ENCODE data around the gene WSCD2.

The WSCD2 gene

DNA sequence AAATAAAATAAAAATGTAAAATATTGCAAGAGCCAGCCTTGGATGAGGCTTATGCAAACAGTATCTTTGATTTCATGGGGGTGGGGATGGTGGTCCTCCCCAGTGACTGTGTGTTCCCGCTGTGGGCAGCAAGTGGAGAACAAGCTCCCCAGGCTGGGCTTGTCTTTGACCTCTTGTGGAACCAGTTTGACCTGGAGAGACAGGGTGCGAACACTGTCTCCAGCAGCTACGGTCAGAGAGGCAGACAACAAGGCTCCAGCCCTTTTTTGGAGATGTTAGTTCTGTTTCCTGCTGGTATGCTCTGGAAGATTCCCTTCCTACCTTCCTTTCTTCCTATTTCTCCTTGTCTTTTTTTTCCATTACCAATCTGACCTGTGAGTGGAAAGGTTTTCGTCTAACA, 21.8 kb upstream of the WSCD2 start:
- no peak for DNase-seq

DNA sequence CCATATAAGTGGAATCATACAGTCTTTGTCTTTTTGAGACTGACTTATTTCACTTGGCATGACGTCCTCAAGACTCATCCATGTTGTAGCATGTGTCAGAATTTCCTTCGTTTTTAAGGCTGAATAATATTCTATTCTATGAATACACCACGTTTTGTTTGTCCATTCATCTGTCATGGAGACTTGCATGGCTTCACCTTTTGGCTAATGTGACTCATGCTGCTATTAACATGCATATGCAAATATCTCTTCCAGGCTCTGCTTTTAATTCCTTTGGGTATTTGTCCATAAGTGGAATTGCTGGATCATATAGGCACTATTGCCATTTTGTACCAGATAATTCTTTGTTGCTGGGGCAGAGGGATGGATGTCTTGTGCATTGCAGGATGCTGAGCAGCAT, 19.6 kb upstream of the WSCD2 start:
- no peak for DNase-seq

DNA sequence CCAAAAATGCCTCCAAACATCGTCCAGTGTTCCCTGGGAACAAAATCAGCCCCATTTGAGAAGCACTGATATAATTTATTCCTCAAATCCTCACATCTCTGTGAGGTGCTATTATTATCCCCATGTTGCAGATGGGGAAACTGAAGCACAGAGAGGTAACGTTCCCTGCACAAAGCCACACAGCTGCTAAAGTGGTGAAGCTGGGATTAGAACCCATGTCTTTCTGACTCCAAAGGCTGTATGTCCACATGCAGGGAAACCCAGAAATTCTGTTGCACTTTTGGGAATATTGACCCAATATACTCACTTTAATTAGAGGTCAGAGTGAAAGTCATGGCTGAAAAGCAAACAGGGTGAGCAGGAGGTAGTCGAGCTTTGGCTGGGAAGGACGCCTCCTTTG, 19.1 kb upstream of the WSCD2 start:
- no peak for DNase-seq

DNA sequence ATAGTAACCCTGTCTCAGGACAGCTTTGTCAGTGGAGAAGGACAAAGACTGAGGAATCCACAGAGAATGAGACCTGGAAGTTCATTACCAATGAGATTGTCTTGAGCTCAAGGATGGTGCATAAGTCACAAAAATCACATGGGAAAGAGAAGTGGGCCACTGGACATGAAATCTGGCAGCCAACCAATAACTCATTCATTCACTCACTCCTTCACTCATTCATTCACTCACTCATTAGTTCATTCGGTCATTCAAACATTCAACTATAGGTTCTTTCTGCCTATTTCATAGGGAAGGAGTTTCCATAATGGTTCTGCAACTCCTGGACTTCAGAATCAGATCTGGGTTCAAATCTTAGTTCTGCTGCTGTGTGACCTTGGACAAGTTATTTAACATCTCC, 18.2 kb upstream of the WSCD2 start:
- DNase-seq = no peak

DNA sequence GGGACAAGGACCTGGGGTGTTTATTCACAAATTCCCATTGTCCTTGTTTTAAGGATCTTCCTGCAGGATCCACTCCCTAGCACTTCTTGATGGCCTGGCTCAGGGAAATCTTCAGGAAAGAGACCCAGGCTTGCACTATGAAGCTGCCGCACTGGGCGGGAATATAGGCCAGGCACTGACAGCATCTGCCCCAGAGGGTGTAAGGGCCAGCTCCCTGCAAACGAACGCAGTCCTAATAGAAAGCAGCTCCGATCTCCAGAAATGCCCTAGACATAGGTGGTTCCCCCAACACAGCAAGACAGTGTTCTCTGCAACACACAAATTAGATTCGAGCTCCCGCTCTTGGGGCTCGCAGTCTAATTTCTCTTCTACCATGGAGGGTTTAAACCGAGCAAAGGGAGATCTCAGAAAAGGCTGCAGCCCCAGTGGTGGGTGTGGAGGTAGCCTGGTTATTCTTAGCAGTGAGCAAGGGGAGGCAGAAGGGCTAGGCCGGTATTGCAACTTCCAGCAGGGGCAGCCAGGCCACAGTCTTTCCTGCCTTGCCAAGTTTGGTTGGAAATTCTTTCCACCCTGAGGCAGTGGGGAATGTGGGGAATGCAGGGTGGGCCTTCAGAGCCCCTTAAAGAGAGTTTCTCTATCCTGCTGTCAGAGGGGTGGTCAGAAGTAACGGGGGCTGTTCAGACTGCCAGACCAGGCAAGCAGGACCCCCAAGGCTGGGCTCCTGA, 16.1 kb upstream of the WSCD2 start:
- no peak for DNase-seq

DNA sequence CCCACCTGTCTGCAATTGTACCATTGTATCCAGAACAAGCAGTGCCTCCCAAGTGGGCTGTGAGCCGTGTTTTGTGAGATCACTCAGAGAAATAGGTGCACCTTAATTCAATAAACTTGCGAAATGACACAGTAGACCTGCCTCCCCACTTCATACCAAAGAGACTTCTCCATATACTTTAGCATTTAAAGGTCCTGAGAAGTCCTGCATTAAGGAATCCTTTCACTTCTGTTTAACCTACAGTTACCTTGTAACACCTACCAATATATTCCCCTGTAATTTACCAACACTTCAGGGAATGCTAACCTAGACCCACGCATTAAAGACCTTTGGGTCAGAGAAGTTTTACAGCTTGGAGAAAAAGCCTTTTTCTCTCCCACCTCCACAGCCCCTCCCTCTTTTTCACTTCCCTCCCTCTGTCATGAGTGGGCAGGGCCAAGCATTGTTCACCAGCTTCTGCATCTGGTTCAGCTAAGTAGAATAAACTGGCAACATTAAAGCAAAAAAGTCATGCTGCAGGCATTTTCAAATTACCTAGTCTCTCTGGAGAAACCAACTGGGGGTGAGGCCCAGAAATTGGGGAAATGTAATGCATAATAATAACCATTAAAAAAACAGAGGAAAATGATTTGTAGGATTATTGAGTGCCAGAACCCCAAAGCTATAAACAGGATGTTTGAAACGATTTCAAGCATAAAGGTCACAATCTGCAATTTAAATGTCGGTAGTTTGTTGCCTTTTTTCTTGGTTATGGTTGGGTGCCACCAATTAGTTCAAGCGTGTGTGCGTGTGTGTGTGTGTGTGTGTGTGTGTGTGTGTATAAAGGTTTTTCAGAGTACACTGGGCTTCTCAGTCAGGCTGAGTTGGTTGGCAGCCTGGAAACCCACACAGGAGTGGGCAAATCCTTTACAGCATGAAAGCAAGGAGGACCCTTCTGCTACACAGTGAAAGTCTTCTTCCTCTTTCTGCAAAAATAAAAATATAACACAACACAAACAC, 13.7 kb upstream of the WSCD2 start:
- DNase-seq = no peak

DNA sequence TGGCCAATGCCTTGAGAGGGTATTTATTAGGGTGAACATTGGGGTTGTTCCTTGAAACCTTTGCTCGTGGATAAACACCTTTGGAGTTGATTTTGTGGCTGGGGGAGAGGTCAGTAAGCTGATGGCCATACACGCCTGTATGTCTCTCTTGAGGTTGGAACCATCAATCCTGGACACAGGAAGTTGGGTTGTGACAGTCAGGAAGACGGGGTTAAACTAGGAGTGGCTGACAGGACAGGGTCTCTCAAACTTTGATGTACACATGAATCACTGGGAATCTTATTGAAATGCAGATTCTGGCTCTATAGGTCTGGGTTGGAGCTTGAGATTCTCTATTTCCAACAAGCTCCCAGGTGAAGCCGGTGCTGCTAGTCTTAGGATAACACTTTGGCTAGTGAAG, 12.8 kb upstream of the WSCD2 start:
- no peak for DNase-seq

DNA sequence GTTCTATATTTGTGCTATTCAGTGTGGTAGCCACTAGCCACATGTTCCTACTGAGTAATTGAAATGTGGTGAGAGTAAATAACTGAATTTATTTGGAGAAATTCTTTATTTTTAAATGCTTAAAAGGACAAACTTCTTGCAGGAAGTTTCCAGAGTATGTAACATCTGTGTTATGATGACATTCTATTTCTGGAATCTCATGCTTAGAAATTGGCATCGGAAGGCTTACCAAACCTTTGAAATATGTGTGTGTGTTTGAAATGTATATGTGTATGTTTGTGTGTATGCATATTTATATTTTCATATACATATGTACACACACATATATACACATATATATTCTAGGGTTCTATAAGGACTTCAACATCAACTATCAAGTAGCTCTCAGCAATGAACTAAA, 12.4 kb upstream of the WSCD2 start:
- DNase-seq = no peak

DNA sequence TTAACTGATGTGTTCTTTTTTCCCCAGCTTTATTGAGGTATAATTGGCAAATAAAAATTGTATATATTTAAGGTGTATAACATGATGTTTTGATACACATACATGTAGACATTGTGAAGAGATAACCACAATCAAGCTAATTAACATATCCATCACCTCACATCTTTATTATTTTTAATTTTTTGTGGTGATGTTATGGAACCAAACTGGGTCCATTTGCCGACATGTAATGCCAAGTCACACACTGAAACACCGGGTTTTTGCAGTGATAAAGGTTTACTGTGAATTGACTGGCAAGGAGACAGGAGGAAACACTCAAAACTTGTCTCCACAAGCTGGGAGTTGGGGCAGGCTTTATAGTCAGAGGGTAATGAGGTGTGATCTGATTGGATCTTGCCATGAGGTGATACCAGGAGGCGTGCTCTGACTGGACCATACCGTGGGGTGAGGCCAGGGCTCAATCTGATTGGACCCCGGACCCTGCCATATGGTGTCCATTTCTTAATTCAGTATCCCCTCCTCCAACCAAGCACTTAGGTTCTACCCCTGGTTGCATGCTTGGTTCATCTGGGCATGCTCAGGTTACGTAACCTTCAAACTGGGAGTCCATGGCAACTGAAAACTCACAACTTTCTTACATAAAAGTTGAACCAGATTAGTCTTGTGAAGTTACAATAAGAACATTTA, 11.8 kb upstream of the WSCD2 start:
- DNase-seq = no peak

DNA sequence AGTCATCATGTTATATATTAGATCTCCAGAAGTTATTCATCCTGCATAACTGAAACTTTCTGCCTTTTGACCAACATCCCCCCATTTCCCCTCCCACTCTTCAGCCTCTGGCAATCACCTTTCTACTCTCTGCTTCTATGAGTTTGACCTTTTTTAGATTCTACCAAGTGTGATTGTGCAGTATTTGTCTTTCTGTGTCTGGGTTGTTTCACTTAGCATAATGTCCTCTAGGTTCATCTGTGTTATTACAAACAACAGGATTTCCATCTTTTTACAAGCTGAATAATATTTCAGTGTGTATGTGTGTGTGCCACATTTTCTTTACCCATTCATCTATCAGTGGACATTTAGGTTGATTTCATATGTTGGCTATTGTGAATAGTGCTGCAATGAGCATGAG, 11.2 kb upstream of the WSCD2 start:
- DNase-seq = no peak

DNA sequence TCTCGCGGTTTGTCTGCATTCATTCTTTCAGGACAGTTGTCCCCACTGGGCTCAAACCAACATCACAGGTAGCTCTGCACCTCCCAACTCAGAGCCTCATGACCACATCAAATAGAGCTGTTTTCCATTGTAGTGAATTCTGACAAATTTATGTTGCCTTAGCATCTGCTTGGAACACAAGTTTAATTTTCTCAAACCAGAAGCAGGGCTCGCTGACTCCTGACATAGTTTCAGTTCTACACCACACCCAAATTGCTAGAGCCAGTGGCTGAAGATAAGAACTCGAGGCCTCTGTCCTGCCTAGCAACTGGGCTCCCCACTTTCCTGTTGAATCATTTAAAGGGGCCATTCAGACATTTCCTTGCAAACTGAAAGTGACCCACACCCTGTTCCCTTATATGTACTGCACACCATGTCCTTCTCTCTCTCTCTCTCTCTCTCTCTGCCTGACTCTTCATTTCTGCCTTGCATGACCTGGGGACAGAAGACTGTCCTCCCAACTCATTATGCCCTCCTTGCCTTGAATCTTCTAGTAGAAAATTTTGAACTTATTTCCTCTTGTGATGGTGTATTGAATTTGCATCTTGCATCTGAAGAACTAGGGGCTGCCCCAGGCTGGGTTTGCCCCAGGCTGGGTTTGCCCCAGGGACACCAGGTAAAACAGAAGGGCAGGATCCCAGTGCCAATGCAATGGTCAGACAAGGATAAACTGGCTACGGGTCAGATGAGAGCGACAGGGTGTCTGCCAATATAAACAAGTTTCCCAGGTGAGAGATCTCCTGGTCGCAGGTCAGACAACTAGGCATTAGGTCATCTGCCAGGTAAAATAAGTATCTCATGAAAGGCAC, 9.7 kb upstream of the WSCD2 start:
- no peak for DNase-seq

DNA sequence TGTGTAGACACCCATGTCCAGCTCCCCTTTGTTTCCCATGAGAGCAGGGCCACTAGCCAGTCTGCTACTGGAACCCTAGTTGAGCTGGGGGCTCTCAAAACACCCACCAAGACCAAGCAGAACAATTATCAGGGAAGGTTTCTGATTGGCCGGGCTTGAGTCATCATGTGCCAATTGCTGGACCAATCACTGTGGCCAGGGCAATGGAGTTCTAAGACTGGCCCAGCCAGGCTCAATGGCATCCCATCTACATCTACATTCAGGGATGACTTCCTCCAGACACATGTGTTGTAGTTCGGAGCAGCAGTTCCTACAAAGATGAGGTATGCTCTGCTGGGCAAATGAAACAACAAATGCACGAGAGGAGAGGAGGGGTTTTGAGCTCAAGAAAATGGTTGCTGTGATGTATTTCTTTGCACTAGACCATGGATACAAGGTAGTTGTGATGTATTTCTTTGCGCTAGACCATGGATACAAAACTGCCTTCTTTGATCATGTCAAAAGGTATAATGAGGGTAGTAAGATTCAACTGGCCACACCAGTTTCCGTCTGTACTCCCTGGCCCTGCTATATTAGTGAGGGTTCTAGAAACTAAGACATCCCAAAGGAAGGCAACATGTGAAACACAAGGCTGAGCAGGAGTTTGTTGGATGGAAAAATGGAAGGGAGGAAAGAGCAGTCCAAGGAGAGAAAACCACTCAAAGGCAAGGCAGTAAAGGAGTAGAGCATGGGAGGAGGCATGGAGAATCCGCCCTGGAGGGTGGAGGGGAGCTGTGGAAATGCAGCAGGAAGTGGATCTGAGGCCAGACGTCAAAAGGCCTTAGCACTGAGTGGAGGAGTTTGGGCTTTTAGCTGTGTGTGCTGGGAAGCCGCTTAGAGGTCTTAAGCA, 8.9 kb upstream of the WSCD2 start:
- no peak for DNase-seq

DNA sequence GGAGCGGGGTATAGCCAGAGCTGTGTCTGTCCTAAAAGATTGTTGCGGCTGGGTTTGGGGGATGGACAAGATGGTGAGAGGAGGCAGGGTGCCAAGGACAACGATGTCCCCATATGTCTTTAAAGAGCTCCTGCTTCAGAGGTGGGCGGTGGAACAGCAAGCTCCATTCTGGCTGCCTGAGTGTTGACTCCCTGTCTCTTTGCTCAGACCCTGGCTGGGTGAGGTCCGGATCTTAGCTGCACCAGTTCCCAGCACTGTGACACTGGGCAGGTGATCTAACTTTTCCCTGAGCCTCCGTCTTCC, 8.3 kb upstream of the WSCD2 start:
- no peak for DNase-seq

DNA sequence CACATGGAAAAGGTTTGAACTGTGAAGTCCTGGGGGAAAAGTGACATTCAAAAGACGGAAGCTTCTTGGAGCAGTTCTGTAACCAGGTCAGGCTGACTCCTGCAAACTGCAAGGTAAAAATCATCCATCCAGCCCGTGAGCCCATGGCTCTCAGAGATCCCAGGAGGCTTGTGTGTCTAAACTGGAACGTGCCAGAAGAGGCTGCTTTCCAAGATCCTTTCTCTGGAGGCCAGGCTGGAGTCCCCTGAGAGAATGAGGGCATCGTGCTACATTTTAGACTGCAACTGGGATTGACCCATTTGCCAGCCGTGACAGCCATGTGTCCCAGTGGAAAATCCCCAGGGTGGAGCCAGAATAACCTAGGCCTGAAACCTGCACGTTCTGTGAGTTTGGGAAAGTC, 7.8 kb upstream of the WSCD2 start:
- no peak for DNase-seq

DNA sequence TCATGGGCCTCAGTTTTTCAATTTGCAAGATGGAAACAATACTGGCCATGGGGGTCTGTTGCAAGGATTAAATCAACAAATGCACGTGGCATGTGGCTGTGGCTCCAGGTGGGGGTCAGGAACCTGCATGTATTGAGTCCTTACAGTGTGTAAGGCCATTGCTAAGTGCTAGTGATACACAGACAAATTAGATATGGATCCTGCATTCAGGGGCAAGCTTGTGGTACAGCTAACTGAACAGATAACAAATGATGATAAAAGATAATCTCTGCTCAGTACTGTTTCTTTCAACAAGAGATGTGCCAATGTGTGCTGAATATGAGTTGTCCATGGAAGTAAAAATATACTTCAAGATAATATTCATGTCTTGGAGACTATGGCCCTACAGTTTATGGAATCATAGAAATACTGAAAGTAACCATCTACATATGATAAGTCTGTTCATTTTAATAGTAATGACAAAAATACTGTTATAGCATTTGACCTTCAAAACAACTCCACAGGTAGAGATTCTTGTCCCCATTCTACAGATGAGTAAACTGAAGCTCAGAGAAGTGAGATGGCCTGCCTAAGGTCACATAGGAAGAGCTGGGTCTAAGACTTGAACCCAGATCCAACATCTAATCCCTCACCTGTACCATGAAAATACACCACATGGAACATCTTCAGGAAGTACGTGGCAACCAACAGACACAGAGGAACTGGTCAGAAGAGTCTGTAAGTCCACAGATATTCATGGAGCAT, 7.2 kb upstream of the WSCD2 start:
- DNase-seq = no peak

DNA sequence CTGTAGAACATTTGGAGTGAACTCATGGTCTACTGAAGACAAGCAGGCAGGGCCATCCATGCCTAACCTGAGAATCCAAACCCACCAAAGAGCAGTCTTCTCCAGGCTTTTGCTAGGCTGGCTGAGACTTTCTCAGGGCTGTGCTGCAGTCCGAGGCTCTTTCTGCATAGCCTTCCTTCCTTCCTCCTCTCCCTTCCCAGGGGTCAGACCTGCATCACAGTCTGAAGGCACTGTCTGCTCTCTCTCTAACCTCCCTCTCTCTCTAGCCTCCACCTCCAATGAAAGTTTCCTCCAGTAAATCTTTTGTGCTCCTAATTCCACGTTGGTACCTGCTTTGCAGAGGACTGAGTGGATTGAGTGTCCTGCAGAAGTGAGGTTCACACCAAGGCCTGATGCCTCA, 6.4 kb upstream of the WSCD2 start:
- DNase-seq = no peak

DNA sequence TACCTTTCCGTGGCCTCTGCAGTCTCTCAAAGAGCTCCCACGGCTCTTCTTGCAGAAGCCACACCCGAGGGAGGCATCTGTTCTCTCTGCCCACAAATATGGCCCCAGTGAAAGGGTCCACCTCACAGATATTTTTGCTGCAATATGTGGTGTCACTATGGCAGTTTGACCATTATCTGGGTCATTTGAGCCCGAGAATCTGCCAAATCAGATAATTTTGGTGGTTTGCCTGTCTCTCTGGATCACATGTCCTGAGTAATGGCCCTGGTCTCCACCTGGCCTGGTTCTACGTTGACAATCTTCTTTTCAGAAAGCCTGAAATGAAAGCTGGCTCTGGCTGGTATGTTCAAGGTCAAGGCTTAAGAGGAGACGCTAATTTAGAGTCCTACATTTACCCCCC, 5.7 kb upstream of the WSCD2 start:
- DNase-seq = no peak

DNA sequence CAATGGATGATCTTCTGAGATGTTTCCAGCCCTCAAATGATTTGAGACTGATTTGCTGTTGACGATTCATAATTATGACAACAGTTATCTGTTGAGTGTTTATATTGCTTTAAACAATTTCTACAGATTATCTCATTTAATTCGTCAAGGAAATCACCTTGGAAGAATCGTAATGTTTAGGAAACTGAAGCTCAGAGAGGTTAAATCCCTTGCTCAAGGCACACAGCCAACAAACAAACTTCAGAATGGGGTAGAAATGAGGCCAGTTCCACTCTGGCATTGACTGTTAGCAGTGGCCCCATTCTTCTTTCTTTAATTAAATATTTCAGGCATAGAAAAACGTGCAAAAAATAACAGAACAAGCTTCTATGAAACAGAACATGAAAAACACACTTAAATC, 4.0 kb upstream of the WSCD2 start:
- no peak for DNase-seq

DNA sequence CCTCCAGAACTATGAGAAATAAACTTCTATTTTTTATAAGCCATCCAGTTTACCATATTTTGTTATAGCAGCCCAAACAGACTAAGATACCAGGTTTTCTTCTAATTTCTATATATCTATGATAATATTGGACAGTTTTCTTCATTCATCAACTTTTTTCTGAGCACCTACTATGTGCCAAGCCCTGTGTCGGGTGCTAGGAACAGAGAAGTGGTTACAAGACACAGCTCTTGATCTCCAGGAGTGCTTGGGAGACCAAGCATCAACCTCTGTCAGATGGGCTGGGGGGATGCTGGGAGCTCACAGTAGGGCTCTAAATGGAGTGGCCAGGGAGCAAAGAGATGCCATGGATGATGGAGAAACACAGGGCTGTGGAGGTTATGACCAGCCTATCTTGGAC, 2.9 kb upstream of the WSCD2 start:
- DNase-seq = no peak

Data from amygdala (tissue), 56 donors.